ENCODE measurements around the gene UBP1.
"Not testable (repeated sequence)": the region's sequence is repeated elsewhere in the genome, so short reads cannot be mapped to it uniquely, and the experiment has no call there.

UBP1 gene, protein sequence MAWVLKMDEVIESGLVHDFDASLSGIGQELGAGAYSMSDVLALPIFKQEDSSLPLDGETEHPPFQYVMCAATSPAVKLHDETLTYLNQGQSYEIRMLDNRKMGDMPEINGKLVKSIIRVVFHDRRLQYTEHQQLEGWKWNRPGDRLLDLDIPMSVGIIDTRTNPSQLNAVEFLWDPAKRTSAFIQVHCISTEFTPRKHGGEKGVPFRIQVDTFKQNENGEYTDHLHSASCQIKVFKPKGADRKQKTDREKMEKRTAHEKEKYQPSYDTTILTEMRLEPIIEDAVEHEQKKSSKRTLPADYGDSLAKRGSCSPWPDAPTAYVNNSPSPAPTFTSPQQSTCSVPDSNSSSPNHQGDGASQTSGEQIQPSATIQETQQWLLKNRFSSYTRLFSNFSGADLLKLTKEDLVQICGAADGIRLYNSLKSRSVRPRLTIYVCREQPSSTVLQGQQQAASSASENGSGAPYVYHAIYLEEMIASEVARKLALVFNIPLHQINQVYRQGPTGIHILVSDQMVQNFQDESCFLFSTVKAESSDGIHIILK

DNA sequence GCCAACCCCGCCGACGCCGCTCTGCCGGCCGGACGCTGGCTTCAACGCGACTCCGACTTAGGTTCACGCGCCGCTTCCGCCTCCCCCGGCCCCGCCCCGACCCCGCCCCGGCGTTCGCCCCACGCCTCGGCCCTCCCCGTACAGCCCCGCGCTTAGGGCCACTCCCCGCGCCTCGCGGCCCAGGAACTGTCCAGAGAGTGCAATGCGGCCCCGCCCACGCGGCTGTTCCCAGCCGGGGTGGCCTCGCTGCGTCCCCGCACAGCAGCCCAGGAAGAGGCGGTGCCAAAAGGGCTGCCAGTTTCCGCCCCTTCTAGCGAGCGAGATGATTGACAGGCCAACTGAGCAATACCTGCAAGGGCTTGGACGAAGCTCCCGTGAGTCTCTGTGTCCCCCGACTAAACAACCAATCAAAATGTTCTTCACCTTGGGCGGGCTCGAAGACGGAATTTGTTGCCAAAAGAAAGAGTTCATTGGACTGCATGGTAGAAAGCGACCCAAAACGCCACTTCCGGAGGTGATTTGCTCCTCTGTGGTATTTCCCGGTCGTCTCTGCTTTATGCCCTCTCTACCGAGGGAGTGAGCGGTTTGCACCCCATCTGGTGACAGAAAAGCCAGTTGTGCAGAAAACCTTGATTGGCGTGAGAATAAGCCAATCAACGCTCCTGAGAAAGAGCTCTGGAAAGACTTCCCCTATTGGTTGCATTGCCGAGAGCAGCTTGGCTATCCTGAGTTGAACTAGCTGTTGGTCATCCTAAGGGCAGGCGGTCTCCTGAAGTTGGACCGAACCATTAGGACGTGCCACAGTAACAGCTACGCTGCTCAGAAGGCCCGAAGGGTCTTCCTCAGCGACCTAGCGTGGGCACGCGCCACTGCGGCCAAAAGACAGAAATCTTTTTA, at the start of gene UBP1:
TSS of gene UBP1 (minus strand) at position 78 of the 897 bp plus-strand sequence. CDS start 557 bp downstream, outside the sequence.
- peak; percentile 100 for DNase-seq

DNA sequence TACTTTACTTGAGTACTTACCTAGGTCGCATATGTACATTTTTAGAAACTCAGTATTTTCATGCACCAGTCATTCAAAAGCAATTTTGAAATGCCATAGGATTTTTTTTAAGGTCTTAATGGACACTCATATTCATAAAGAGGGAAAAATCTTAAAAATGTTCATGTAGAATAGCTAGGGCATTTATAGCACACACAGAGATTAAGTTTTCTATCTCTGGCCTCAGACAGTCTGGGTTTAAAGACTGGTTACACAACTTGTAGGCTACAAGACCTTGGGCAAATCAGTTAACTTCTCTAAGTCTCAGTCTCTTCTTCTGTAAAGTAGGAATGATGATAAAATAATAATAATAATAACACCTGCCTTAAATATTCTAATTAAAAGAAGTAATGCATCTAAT, 48.5 kb upstream of the UBP1 start:
- no peak for DNase-seq

DNA sequence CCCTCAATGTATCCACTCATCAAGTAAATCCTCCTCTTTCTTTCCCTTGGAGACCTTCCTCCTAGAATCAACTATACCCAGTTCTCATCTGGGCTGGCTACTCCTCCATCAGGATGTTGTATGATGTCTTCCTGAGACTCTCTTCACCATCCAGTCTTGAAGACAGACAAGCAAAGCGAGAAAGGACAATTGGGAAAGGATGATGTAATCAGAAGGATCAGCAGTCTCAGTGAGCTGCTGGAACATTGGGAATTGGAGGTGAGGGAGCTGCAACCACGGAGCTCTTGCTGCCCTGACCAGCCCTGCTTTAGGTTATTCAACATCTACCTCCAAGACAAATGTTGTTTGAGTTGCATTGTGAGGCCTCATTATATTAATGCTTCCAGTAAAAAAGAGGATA, 48.0 kb upstream of the UBP1 start:
- no peak for DNase-seq

DNA sequence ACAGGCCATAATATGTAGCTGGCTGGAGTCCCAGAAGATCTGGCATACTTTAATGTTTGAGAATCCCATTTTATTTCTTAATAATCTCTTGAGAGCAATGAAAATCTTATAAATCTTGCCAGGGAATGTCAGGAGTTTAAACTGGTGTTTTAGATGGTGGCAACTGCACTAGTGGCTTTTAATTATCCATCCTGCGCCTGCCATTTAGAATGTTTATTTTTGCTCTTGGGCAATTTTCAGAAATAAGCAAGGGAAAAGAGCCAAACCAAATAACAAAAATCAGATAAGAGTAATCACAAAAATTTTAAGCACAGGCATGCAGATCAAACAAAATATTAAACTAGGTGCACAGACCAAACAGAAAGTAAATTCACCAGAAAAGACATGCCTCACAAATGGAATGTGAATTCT, 41.9 kb upstream of the UBP1 start:
- DNase-seq, result no peak

DNA sequence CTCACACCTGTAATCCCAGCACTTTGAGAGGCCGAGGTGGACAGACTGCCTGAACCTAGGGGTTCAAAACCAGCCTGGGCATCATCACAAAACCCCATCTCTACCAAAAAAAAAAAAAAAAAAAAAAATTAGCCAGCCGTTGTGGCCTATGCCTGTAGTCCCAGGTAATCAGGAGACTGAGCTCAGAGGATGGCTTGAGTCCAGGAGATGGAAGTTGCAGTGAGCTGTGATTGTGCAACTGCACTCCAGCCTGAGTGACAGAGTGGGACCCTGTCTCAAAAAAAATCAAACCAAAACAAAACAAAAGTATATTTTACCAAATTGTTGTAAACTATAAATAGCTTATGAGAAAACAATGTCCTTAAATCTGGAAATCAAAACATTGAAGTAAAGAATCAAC, 34.7 kb upstream of the UBP1 start:
- no peak for DNase-seq

DNA sequence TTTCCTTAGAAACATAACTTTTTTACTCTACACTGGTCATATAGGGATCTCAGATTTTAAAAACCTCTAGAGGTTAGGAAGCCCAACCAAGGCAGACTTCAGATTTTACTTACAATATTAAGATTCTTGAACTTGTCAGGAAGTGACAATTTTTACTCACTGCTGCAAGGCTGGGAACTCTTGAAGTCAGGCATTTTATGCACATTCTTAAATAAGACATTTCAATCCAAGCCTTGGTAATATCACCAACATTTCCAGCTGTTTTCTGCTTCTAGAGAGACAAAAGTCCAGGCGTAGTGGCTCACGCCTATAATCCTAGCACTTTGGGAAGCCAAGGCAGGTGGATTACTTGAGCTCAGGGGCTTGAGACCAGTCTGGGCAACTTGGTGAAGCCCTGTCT, 33.6 kb upstream of the UBP1 start:
- no peak for DNase-seq

DNA sequence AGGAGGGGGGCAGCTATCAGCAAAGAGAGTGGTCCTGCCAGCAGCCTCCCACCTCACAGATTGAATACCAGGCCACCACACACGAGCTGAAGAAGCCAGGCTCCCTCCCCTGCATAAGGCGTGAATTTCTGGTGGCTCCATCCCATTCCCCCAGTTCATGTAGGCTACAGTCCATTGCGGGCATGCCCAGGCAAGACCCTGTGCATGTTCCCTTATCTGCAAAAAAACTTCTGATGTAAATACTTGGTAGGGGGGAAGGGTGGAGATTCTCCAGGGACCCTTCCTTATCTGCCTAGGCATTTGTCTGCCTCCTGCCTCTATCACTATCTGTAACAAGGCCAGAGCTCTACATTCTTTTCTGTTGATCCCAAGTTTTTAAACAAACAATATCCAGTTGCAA, 27.6 kb upstream of the UBP1 start:
- no peak for DNase-seq

DNA sequence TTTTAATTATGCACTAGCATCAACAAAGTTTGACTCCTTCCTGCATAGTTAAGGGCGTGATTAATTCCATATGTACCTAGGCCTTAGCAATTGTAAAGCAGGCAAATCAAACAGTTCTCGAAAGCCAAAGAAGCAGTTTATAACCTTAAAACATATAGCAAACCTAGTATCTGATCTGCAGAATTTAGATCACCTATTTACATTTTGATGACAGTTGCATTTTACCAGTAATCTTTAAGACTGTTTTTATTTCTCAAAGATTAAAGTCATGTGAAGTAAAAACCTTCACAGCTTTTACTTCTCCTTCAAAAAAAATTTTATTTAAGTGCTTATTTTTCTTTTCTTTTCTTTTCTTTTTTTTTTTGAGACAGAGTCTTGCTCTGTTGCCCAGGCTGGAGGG, 20.9 kb upstream of the UBP1 start:
- no peak for DNase-seq

DNA sequence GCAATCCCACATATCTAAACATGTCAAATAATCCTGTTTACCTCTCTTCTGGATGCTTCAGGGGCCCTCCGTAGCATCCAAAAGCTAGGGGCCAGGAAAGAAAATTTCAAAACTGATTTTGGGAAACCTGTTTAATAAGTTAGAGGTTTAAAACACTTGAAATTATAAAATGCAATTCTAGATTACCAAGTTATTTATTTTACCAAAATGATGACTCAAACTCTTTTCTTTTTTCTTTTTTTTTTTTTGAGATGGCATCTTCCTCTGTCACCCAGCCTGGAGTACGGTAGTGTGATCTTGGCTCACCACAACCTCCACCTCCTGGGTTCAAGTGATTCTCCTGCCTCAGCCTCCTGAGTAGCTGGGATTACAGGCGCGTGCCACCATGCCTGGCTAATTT, 19.4 kb upstream of the UBP1 start:
- not testable (repeated sequence) for DNase-seq

DNA sequence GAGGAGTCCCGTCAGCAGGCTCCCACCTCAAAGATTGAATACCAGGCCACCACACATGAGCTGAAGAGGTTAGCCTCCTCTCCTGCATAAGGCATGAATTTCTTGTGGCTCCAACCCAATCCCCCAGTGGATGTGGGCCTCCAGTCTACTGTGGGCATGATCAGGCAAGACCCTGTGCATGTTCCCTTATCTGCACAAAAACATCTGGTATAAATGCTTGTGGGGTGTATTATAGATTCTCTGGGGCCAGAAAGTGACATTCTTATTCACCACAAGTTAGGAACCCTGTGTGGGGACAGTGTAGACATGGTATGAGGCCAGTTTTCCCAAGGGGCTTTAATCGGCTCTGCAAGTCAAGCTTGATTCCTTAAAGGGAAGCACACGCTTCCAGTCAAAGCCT, 18.2 kb upstream of the UBP1 start:
- no peak for DNase-seq

DNA sequence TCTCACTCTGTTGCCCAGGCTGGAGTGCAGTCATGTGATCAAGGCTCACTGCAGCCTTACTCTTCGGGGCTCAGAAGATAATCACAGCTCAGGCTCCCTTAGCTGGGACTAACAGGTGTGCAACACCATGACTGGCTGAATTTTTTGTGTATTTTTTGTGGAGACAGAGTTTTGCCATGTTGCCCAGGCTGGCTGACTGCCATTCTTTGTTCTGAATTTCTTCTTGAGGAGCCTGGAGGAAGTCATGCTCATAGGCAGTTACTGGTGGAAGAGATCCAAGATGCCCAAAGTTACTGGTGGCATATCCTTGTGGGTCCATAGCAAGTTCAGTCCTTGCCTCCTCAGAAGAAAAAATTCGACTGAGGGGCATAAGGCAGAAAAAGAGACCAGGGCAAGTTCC, 16.6 kb upstream of the UBP1 start:
- DNase-seq, result no peak

DNA sequence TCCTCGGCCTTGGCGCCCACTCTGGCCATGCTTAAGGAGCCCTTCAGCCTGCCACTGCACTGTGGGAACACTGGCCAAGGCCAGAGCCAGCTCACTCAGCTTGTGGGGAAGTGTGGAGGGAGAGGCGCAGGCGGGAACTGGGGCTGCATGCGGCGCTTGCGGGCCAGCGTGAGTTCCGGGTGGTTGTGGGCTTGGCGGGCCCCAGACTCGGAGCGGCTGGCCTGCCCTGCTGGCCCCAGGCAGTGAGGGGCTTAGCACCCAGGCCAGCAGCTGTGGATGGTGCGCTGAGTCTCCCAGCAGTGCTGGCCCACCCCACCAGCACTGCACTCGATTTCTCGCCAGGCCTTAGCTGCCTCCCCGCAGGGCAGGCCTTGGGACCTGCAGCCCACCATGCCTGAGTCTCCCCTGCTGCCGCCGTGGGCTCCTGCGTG, 13.1 kb upstream of the UBP1 start:
- no peak for DNase-seq

DNA sequence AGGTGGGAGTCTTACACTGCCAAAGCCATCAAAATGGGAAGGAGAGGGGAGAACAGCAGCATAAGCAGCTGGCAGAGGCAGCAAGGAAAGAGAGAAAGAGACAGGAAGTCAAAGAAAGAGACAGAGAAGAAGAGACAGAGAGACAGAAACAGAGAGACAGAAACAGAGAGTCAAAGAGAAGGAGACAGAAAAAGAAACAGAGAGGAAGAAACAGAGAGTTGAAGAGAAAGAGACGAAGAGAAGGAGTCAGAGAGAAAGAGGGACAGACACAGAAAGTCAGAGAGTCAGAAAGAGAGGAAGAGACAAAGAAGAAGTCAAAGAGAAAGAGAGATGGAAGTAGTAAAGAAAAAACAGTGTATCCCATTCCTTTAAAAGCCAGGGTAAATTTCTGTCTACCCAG, 11.8 kb upstream of the UBP1 start:
- not testable (repeated sequence) for DNase-seq

DNA sequence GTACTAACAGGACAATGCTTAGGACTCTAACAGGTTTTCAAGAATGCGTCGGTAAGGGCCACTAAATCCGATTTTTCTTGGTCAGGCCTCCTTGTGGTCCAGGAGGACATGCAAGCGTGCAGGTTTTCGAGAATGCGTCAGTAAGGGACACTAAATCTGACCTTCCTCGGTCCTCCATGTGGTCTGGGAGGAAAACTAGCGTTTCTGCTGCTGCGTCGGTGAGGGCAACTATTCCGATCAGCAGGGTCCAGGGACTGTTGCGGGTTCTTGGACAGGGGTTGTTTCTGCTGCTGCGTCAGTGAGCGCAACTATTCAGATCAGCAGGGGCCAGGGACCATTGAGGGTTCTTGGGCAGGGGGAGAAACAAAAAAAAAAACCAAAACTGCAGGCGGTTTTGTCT, 7.8 kb upstream of the UBP1 start:
- DNase-seq, result no peak

DNA sequence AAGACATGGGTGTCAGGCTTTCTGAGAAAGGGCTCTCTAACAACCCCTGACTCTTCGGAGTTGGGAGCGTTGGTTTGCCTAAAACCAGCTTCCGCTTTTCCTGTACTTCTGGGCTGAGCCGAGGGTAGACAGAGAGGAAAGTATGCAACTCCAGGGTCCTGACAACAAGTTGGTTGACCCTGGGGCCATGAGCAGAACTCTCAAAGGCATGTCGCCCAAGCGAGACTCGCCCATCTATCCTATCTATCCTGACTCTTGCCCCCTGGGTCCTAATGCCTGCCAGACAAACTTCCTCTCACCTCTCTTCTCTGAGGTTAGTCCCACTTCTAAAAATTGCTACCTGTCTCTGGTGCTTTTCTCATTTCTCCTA, 7.0 kb upstream of the UBP1 start:
- not testable (repeated sequence) for DNase-seq

DNA sequence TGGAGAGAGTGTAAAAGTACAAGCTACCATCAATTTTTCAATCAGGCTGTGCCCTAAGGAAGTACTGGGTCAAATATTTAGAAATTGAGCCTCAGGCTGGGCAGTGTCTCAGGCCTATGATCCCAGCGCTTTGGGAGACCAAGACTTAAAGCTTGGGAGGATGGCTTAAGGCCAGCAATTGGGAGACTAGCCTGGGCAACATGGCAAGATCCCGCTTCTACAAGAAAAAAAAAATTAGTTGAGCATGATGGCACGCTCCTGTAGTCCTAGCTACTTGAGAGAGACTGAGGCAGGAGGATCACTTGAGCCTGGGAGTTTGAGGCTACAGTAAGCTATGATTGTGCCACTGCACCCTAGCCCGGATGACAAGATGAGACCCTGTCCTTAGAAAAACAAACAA, 2.0 kb upstream of the UBP1 start:
- DNase-seq, result no peak

DNA sequence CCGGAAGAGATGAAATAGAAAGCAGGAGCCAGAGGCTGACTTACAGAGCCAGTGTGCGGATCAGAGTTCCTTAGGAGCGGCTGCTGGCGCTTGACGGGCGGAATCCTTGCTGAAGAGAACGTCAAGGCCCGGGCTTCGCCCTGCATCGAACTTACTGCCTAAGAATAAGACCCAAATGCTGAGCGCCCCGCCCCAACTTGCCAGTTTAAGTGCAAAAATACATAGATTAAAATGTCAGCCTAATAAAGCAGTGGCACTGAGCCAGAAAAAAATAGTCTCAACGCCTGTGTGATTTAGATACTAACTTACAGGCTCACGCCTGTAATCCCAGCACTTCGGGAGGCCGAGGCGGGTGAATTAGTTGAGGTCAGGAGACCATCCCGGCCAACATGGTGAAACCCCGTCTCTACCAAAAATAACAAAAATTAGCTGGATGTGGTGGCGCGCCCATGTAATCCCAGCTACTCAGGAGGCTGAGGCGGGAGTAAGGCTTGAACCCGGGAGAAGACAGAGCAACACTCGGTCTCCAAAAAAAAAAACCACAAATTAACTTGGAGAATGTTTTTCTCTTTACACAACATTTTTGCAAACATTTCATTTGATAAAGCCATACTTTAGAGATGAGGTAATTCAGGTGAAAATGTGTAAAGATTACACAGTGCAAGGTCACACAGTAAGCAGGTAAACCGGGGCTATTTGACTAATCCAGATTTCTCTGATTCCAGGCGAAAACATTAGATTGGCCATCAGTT, 1.2 kb upstream of the UBP1 start:
- DNase-seq, result no peak

DNA sequence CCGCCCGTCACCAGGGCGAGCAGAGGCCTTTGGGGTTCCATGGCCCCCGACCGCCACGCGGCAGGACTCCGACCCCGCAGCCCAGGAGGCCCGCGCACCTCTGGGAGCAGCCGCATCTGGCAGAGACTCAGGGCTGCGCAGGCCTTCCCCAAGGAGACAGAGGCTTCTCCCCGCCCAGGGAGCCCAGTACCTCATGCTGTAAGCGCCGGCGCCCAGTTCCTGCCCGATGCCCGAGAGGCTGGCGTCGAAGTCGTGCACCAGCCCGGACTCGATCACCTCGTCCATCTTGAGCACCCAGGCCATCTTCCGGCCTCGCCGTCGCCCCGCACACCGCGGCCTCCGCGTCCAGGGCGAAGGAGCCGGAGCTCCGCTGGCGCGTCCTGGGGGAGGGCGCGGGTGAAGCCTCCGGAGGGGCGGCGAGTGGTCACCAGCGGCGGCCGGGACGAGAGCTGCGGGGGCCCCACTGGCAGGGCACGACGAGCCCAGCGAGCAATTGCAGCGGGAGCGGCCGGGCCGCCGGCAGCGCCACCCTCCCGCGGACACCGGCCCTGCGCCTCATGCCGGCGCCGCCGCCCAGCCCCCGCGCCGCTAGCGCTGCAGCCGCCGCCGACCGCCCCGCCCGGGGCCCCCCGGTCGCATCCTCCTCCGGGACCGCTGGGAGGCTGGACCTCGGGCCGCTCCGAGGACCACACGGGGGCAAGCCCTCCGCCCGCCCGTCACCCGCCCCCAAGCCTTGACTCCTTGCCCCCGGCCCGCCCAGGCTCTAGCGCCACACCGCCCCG, 468 bp downstream of the UBP1 start:
- peak; percentile 46 for DNase-seq

DNA sequence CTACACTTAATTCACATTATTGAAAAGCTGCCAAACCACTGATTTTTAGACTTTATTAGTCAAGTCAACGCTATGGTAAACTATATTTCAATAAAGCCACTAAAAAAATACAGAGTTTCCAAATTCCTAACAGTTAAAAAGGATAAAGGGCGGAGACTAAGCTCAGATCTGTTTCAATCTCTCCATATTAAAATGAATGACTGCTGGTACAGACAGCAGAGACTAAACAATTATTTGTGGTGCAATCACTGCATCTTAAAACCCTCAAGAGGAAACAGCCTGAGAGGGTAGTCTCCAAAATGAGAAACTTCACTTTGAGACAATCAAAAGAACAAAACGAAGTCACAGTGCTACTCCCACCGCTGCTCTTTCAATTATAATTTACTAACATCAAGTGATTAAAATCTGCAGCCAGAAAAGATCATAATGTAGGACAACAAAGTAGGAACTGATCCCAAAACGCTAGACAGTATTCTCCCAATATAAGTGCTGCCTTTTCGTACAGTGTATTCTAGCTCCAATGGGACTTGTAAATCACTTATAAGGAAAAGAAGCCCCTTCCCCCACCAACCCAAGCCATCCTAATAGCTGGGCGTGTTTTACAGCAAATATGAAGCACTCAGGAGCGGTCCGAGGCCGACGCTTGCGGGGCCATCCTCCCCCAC, 1.2 kb downstream of the UBP1 start:
- peak; percentile 53 for DNase-seq

DNA sequence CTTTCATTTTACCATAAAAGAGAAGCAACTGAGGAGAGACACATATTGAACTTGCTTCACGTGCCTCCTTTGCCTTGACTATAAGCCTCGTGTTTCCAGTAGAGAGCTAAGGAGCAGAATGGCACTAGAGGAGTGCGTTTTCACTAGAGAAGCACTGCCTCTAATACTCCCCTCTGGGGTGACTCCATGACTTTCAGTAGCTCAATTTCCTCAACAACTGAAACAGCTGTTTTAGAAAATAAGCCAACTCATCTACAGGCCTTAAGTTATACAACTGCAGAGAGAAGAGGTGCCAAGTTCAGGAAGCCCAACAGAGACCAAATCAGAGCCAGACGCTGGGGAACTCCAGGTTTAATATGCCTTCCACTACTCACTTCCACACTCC, 1.9 kb downstream of the UBP1 start:
- peak; percentile 61 for DNase-seq

DNA sequence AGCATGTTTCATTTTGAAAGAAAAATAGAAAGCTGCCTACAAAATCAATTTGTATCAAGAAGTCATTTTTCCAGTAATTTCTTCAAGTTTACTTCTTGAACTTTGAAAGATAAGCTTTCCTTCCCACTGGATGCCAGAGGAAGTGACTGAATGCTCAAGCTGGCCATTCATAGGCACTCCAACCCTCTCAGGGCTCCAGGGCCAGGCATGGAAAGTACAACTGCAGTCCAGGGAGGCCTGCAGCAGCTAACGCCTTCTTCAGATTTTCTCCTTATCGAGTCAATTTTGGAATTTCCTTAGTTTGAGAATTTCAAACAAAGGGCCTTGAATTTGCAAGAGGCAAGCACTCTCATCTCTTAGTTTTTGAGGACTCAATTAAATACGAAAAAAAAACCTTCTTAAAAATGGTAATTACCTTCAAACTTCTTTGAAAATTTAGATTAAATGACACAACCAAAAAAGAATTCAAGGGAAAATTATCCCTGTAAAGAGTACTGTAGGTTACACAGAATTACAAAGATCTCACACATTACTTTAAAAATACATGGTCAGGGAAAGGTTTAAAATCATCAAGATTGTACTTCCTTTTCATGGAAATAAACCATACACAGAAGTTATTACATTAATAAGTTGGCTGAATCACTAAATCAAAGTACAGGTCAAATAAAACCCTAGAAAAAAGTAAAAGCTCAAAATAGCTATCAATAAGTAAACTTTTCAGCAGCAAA, 2.5 kb downstream of the UBP1 start:
- DNase-seq, result peak; percentile 53
